ENCODE measurements around the gene NRG2. TPM values are rescaled to one million over a fixed set of nuclear protein-coding genes. Genes with fewer than 3 reads are reported as not detected.

The NRG2 gene
- polyA plus RNA-seq, 2 of the 4 experiments (the other 2 are of a cell fraction): 1.0 to 1.1 TPM

- CTCF ChIA-PET: interaction anchor here (1.3 to 1.6 kb wide), 2 partner anchors 13 to 43 kb away, joined by 4 to 15 read pairs; no protein-coding TSS in a partner anchor
- ATAC-seq (no peak), FAIRE-seq (no peak)
Observed at GRCh38 chr5:139925216-139925562, 117.9 kb downstream of the NRG2 start.

GRCh38 chr5:139924294-139925215 is 118.5 kb downstream of the NRG2 start:
- FAIRE-seq (no peak), DNase-seq (ENCODE audit: low read depth in 1 of 2, low spot score in 1 of 2) (no peak), ATAC-seq (no peak)
- Histone ChIP-seq H3K27ac (no peak overlapping the region), H3K9me3 (no peaks in the 10 kb centered on the region), H3K4me1 (no peaks in the 10 kb centered on the region), H3K4me3 (no peak overlapping the region), H3K4me2 (no peak overlapping the region)
- ChIA-PET CTCF (interaction anchor here (0.8 to 1.6 kb wide), 6 partner anchors 9 to 159 kb away, joined by 3 to 15 read pairs (median 4); no protein-coding TSS in a partner anchor), POLR2A (no interaction called here)
- 58% methylated on average over 12 of the region's 12 CpGs for WGBS (ENCODE audit: missing lambda C conversion rate)
- TF ChIP-seq PHF8 (IDR thresholded peaks at IDR 0.05; ENCODE audit: borderline replicate concordance, low read depth) (no peak), RAD21 (conservative IDR thresholded peaks at IDR 0.05 in 1 of 2, IDR thresholded peaks at IDR 0.05 in 1 of 2) (no peak), HEYL (CRISPR knock-in tag; IDR thresholded peaks at IDR 0.05) (no peak), CTCF (IDR thresholded peaks at IDR 0.05) (no peak), NPAS2 (CRISPR knock-in tag; IDR thresholded peaks at IDR 0.05; ENCODE audit: borderline replicate concordance) (no peak), BCL3 (IDR thresholded peaks at IDR 0.05) (no peak), MAFK (IDR thresholded peaks at IDR 0.05; ENCODE audit: partially characterized antibody) (no peak), HES2 (IDR thresholded peaks at IDR 0.05) (no peak), GATA3 (IDR thresholded peaks at IDR 0.05; ENCODE audit: borderline replicate concordance) (no peak), MAX (IDR thresholded peaks at IDR 0.05) (no peak), POLR2AphosphoS2 (conservative IDR thresholded peaks at IDR 0.05; ENCODE audit: low read length) (no peak), HOXB5 (CRISPR knock-in tag; IDR thresholded peaks at IDR 0.05) (no peak), ZC3H11A (IDR thresholded peaks at IDR 0.05) (no peak), ESRRA (IDR thresholded peaks at IDR 0.05; ENCODE audit: borderline replicate concordance, low read length) (no peak), EHMT2 (IDR thresholded peaks at IDR 0.05; ENCODE audit: low read depth) (no peak), RNF2 (IDR thresholded peaks at IDR 0.05; ENCODE audit: borderline replicate concordance, low read depth) (no peak)

More at GRCh38 chr5:139925216-139925562, 117.9 kb downstream of the NRG2 start:
- no peak overlapping the region for H3K4me2 ChIP-seq
- WGBS (ENCODE audit: missing lambda C conversion rate): 70% methylated on average over 6 of the region's 6 CpGs
- no peaks in the 10 kb centered on the region for H3K9me3 ChIP-seq
- POLR2A ChIA-PET: no interaction called here
- DNase-seq (ENCODE audit: low read depth in 1 of 2, low spot score in 1 of 2): no peak
- H3K4me1 ChIP-seq: no peaks in the 10 kb centered on the region
- no peak overlapping the region for H3K27ac ChIP-seq
- no peak for TF ChIP-seq CBX8 (IDR thresholded peaks at IDR 0.05)
- no peak overlapping the region for H3K4me3 ChIP-seq

GRCh38 chr5:139919308-139919707 is 123.8 kb downstream of the NRG2 start:
- Histone ChIP-seq H3K27ac (no peak overlapping the region), H3K4me1 (no peaks in the 10 kb centered on the region), H3K4me2 (no peak overlapping the region), H3K9me3 (no peaks in the 10 kb centered on the region), H3K4me3 (no peak overlapping the region)
- FAIRE-seq: no peak
- no peak for ATAC-seq
- ChIA-PET POLR2A (no interaction called here), CTCF (interaction anchor here (0.7 to 3.3 kb wide), 4 partner anchors 10 to 154 kb away, joined by 3 to 12 read pairs (median 4); no protein-coding TSS in a partner anchor)
- 16% methylated on average over 2 of the region's 2 CpGs for WGBS (ENCODE audit: missing lambda C conversion rate)
- no peak for DNase-seq (ENCODE audit: low read depth in 1 of 2, low spot score in 1 of 2)
- TF ChIP-seq MAZ (IDR thresholded peaks at IDR 0.05; ENCODE audit: borderline replicate concordance, low read depth, low read length) (no peak), KDM5A (IDR thresholded peaks at IDR 0.05) (no peak), HOXB13 (CRISPR knock-in tag; IDR thresholded peaks at IDR 0.05; ENCODE audit: low read depth) (no peak), TFCP2L1 (CRISPR knock-in tag; IDR thresholded peaks at IDR 0.05) (no peak), PBX3 (IDR thresholded peaks at IDR 0.05) (no peak), MYC (IDR thresholded peaks at IDR 0.05; ENCODE audit: borderline replicate concordance, low read length) (no peak), REST (IDR thresholded peaks at IDR 0.05) (no peak)

Data from A549 (cell line).